ENCODE results near the gene MAP3K5. TPM values are rescaled to one million over a fixed set of nuclear protein-coding genes. Genes with fewer than 3 reads are reported as not detected.

MAP3K5 gene
- total RNA-seq, 1 donor from 2014 or later = 0.09 TPM

DNA sequence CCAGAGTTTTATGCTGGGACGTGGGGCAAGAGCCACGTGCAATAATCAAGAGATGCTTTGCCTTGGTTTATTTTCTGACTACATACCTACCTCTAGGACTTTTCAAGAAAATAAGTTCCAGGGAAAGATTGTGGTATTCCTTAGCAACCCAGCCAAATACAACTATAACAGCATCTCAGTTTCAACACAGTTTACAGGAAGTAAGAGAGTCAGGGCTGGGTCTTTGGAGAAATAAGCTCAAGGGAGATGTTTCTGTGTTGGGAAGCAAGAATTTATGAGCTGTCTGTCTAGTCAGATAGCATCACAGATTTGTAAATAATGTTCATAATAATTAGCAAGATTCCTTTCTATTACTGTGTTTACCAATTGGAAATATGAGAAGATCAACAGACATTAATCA lies 35.1 kb downstream of the MAP3K5 start:
- Mint-ChIP-seq H3K27ac (ENCODE audit: unreplicated experiment) (no peak overlapping the region), H3K4me3 (no peak overlapping the region), H3K36me3 (ENCODE audit: low read depth) (no peaks in the 10 kb centered on the region), H3K9me3 (no peaks in the 10 kb centered on the region), H3K4me1 (peaks cover 21% of the 10 kb centered on the region), H3K27me3 (ENCODE audit: low read depth) (peaks cover 2% of the 10 kb centered on the region)
- TF ChIP-seq, protein P1, sequence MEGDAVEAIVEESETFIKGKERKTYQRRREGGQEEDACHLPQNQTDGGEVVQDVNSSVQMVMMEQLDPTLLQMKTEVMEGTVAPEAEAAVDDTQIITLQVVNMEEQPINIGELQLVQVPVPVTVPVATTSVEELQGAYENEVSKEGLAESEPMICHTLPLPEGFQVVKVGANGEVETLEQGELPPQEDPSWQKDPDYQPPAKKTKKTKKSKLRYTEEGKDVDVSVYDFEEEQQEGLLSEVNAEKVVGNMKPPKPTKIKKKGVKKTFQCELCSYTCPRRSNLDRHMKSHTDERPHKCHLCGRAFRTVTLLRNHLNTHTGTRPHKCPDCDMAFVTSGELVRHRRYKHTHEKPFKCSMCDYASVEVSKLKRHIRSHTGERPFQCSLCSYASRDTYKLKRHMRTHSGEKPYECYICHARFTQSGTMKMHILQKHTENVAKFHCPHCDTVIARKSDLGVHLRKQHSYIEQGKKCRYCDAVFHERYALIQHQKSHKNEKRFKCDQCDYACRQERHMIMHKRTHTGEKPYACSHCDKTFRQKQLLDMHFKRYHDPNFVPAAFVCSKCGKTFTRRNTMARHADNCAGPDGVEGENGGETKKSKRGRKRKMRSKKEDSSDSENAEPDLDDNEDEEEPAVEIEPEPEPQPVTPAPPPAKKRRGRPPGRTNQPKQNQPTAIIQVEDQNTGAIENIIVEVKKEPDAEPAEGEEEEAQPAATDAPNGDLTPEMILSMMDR (conservative IDR thresholded peaks at IDR 0.05) = no peak
- DNase-seq (ENCODE audit: low read depth, low spot score) = no peak

DNA sequence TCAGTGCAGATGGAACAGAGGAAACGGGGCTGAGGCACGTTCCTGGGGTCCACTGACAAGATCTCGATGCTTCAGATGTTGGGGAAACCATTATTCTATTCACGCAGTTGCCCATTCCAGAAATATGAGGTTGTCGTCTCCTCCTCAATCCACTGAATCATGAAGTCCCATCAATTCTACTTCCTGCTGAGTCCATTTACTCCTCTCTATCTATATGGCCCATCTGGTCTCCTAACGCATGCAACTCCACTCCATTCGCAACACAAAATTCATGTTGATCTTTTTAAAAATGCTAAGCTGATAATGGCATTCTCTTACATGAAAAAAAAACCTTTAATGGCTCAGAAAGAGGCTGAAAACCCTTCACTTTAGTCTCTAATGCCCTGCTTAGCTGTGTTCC lies 37.5 kb downstream of the MAP3K5 start:
- Mint-ChIP-seq H3K27me3 (ENCODE audit: low read depth) (peaks cover 5% of the 10 kb centered on the region), H3K9me3 (no peaks in the 10 kb centered on the region), H3K4me1 (peaks cover 9% of the 10 kb centered on the region), H3K36me3 (ENCODE audit: low read depth) (no peaks in the 10 kb centered on the region), H3K27ac (ENCODE audit: unreplicated experiment) (no peak overlapping the region), H3K4me3 (no peak overlapping the region)
- no peak for DNase-seq (ENCODE audit: low read depth, low spot score)
- TF ChIP-seq, protein P1 (conservative IDR thresholded peaks at IDR 0.05) = no peak

DNA sequence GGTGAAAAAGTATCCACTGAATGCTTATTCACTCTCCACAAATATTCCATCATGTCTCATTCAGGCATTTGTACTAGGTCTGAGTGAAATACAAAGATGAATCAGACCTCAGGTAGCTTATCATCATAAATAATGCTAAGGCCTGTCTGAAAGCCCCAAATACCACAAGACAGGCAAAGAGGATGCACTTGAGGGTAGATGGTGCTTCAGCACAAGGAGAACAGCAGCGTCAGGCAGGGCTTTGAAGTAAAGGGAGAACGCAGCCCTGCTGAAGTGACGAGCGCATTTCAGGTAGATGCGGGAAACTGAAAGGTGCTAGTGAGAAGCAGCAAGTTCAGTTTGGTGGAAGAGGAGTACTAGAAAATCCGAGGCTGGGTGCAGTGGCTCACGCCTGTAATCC lies 38.7 kb downstream of the MAP3K5 start:
- peaks cover 9% of the 10 kb centered on the region for H3K4me1 Mint-ChIP-seq
- no peak overlapping the region for H3K27ac Mint-ChIP-seq (ENCODE audit: unreplicated experiment)
- DNase-seq (ENCODE audit: low read depth, low spot score) = no peak

DNA sequence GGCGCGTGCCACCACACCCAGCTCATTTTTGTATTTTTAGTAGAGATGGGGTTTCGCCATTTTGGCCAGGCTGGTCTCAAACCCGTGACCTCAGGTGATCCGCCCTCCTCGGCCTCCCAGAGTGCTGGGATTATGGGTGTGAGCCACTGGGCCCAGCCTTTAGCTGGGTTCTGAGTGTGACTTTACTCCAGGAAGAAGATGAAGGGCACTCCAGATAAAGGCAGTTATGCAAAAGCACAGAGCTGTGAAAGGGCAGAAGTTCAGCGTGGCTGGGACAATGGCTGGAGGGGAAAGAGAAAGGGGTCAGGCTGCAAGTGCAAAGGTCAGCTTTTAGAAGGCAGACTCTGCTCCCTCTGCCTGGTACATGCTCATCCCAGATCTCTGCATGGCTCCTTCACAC lies 39.7 kb downstream of the MAP3K5 start:
- H3K4me1 Mint-ChIP-seq = peaks cover 9% of the 10 kb centered on the region
- H3K27me3 Mint-ChIP-seq (ENCODE audit: low read depth) = peaks cover 5% of the 10 kb centered on the region
- no peak overlapping the region for H3K4me3 Mint-ChIP-seq
- no peak for DNase-seq (ENCODE audit: low read depth, low spot score)
- no peaks in the 10 kb centered on the region for H3K9me3 Mint-ChIP-seq
- H3K36me3 Mint-ChIP-seq (ENCODE audit: low read depth) = no peaks in the 10 kb centered on the region
- H3K27ac Mint-ChIP-seq (ENCODE audit: unreplicated experiment) = no peak overlapping the region
- TF ChIP-seq, protein P1 (conservative IDR thresholded peaks at IDR 0.05) = no peak

More for the DNA sequence above, 38.7 kb downstream of the MAP3K5 start:
- no peaks in the 10 kb centered on the region for H3K9me3 Mint-ChIP-seq
- H3K27me3 Mint-ChIP-seq (ENCODE audit: low read depth) = peaks cover 5% of the 10 kb centered on the region
- TF ChIP-seq, protein P1 (conservative IDR thresholded peaks at IDR 0.05) = no peak
- no peak overlapping the region for H3K4me3 Mint-ChIP-seq
- no peaks in the 10 kb centered on the region for H3K36me3 Mint-ChIP-seq (ENCODE audit: low read depth)

DNA sequence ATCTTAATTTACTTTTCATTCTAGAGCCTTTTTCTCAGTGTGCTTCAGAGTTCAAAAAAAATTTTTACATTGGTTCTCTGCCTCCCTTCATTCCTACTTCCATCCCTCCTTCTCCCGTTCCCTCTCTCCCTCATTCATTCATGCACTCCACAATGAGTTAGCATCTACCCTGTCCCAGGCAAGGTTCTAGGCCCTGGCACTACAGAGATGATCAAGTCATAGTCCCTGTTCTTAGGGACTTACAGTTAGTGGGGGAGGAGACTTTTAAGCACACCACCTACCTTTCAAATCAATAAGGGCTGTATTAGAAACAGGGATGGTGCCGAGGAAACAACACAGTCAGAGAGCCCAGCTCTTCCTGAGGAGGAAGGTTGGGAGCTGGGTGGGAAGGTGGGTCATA lies 40.3 kb downstream of the MAP3K5 start:
- H3K27me3 Mint-ChIP-seq (ENCODE audit: low read depth) = peaks cover 5% of the 10 kb centered on the region
- H3K9me3 Mint-ChIP-seq = no peaks in the 10 kb centered on the region
- H3K4me1 Mint-ChIP-seq = peaks cover 9% of the 10 kb centered on the region
- TF ChIP-seq, protein P1 (conservative IDR thresholded peaks at IDR 0.05) = no peak
- H3K27ac Mint-ChIP-seq (ENCODE audit: unreplicated experiment) = peak overlapping the region; percentile 61
- H3K36me3 Mint-ChIP-seq (ENCODE audit: low read depth) = no peaks in the 10 kb centered on the region
- no peak overlapping the region for H3K4me3 Mint-ChIP-seq
- no peak for DNase-seq (ENCODE audit: low read depth, low spot score)

DNA sequence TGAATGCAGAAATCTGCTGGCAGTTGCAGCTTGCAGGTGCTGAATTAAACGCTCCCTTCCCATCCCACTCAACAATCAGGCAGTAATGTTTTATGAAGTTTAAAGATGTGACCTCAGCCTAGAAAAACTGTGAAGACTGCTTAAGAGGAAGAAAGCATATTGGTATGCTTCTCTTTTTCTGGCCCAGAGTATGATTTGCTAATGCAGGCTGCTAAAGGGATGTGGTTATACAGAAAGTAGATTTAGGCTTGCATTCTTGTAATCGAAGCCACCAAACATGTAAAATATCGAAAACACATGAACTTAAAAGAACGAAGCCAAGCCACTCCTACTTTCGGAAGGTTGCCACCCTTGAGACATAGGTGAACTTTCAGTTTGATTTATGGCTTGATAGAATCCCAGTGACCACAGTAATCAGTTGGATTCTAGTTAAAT lies 40.7 kb downstream of the MAP3K5 start:
- TF ChIP-seq, protein P1 (conservative IDR thresholded peaks at IDR 0.05) = no peak
- H3K4me3 Mint-ChIP-seq = no peak overlapping the region
- H3K36me3 Mint-ChIP-seq (ENCODE audit: low read depth) = no peaks in the 10 kb centered on the region
- no peak for DNase-seq (ENCODE audit: low read depth, low spot score)
- H3K9me3 Mint-ChIP-seq = no peaks in the 10 kb centered on the region
- peaks cover 5% of the 10 kb centered on the region for H3K27me3 Mint-ChIP-seq (ENCODE audit: low read depth)
- H3K4me1 Mint-ChIP-seq = peaks cover 9% of the 10 kb centered on the region
- H3K27ac Mint-ChIP-seq (ENCODE audit: unreplicated experiment) = no peak overlapping the region
